Measurements from ENCODE around the gene OCRL.

- TF ChIP-seq CTCF (IDR thresholded peaks at IDR 0.05): peak in 2 of 6 experiments; percentile 13 to 16
- no peak for TF ChIP-seq POLR2A (IDR thresholded peaks at IDR 0.05)
These were observed 17.6 kb upstream of the OCRL start for GRCh38 chrX:129522184-129523078.
